ENCODE measurements around the gene ALOX15.

Gene ALOX15

GRCh38 chr17:4678448-4679026 is 37.1 kb upstream of the ALOX15 start:
- no peak overlapping the region for H3K9ac ChIP-seq
- no peaks in the 10 kb centered on the region for H3K36me3 ChIP-seq (ENCODE audit: control insufficient read depth, insufficient read depth, low read length)

GRCh38 chr17:4676791-4677190 is 35.3 kb upstream of the ALOX15 start:
- H3K79me2 ChIP-seq, result peaks cover 5% of the 10 kb centered on the region
- no peak overlapping the region for H3K9ac ChIP-seq
- no peaks in the 10 kb centered on the region for H3K36me3 ChIP-seq (ENCODE audit: control insufficient read depth, insufficient read depth, low read length)
- H3K4me1 ChIP-seq, result peaks cover 9% of the 10 kb centered on the region
- H3K9me3 ChIP-seq (ENCODE audit: control insufficient read depth, low read length), result no peaks in the 10 kb centered on the region
- H3K27me3 ChIP-seq (ENCODE audit: control insufficient read depth, insufficient read depth, low read length), result no peaks in the 10 kb centered on the region
- H3K4me3 ChIP-seq (ENCODE audit: low read depth, low read length), result no peak overlapping the region
- no peak for TF ChIP-seq CTCF (IDR thresholded peaks at IDR 0.05)
- H3K4me2 ChIP-seq (ENCODE audit: low read length), result no peak overlapping the region
- no peak overlapping the region for H3K27ac ChIP-seq
- no peak overlapping the region for H2AFZ ChIP-seq

More at GRCh38 chr17:4678448-4679026, 37.1 kb upstream of the ALOX15 start:
- no peaks in the 10 kb centered on the region for H3K9me3 ChIP-seq (ENCODE audit: control insufficient read depth, low read length)
- no peak overlapping the region for H3K4me3 ChIP-seq (ENCODE audit: low read depth, low read length)
- H3K79me2 ChIP-seq, result peaks cover 5% of the 10 kb centered on the region
- H3K27me3 ChIP-seq (ENCODE audit: control insufficient read depth, insufficient read depth, low read length), result no peaks in the 10 kb centered on the region
- H3K4me1 ChIP-seq, result peaks cover 9% of the 10 kb centered on the region
- H2AFZ ChIP-seq, result no peak overlapping the region
- TF ChIP-seq CTCF (IDR thresholded peaks at IDR 0.05), result no peak
- H3K27ac ChIP-seq, result peak overlapping the region; percentile 12
- H3K4me2 ChIP-seq (ENCODE audit: low read length), result no peak overlapping the region

DNA sequence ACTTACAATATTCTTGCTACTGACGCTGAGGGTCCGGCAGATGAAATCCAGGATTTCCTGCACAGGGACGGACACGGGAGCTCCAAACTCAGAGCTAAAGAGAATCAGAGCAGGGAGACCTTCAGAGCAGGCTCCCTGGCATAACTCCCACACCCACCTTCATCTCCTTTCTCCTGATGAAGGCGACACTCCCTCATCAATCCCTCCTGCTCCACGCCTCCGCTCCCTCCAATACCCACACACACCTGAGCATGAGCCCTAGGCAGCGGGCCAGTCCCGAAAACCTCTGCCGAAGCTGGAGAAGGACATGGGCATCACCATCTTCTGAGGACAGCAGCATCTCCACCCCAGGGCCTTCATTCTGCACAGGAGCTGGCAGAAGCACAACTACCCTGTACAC is 34.3 kb upstream of the ALOX15 start:
- Histone ChIP-seq H3K9ac (no peak overlapping the region), H3K27me3 (ENCODE audit: control insufficient read depth, insufficient read depth, low read length) (no peaks in the 10 kb centered on the region), H3K27ac (no peak overlapping the region), H3K4me2 (ENCODE audit: low read length) (no peak overlapping the region), H3K79me2 (peaks cover 2% of the 10 kb centered on the region), H3K4me1 (peaks cover 9% of the 10 kb centered on the region), H3K9me3 (ENCODE audit: control insufficient read depth, low read length) (no peaks in the 10 kb centered on the region), H3K4me3 (ENCODE audit: low read depth, low read length) (no peak overlapping the region), H2AFZ (no peak overlapping the region), H3K36me3 (ENCODE audit: control insufficient read depth, insufficient read depth, low read length) (no peaks in the 10 kb centered on the region)
- no peak for TF ChIP-seq CTCF (IDR thresholded peaks at IDR 0.05)

DNA sequence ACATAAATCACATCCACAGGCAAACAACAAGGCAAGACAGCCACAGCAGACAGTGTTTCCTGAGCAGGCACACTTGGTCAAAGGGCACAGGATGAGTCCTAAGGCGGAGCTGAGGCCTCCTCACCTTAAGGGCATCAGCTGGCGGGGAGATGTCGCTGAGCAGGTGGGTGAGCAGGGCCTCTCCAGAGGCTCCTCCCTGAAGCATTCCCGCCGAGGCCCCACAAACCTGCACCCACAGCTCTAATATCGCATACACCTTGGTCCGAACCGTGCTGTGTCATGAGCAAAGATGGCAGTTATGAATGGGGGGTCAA is 33.2 kb upstream of the ALOX15 start:
- TF ChIP-seq CTCF (IDR thresholded peaks at IDR 0.05), result no peak
- no peaks in the 10 kb centered on the region for H3K36me3 ChIP-seq (ENCODE audit: control insufficient read depth, insufficient read depth, low read length)

GRCh38 chr17:4673986-4674684 is 32.7 kb upstream of the ALOX15 start:
- no peaks in the 10 kb centered on the region for H3K9me3 ChIP-seq (ENCODE audit: control insufficient read depth, low read length)
- H3K36me3 ChIP-seq (ENCODE audit: control insufficient read depth, insufficient read depth, low read length), result no peaks in the 10 kb centered on the region
- no peak overlapping the region for H3K4me2 ChIP-seq (ENCODE audit: low read length)
- no peaks in the 10 kb centered on the region for H3K27me3 ChIP-seq (ENCODE audit: control insufficient read depth, insufficient read depth, low read length)
- no peak overlapping the region for H2AFZ ChIP-seq
- no peak overlapping the region for H3K4me3 ChIP-seq (ENCODE audit: low read depth, low read length)
- peaks cover 2% of the 10 kb centered on the region for H3K79me2 ChIP-seq
- no peak overlapping the region for H3K9ac ChIP-seq
- H3K27ac ChIP-seq, result no peak overlapping the region
- no peak for TF ChIP-seq CTCF (IDR thresholded peaks at IDR 0.05)
- peaks cover 5% of the 10 kb centered on the region for H3K4me1 ChIP-seq

More for the DNA sequence above, 33.2 kb upstream of the ALOX15 start:
- peaks cover 2% of the 10 kb centered on the region for H3K79me2 ChIP-seq
- H3K9ac ChIP-seq, result no peak overlapping the region
- no peak overlapping the region for H3K4me3 ChIP-seq (ENCODE audit: low read depth, low read length)
- H2AFZ ChIP-seq, result no peak overlapping the region
- H3K27me3 ChIP-seq (ENCODE audit: control insufficient read depth, insufficient read depth, low read length), result no peaks in the 10 kb centered on the region
- no peak overlapping the region for H3K27ac ChIP-seq
- H3K4me2 ChIP-seq (ENCODE audit: low read length), result no peak overlapping the region
- H3K4me1 ChIP-seq, result peaks cover 9% of the 10 kb centered on the region
- no peaks in the 10 kb centered on the region for H3K9me3 ChIP-seq (ENCODE audit: control insufficient read depth, low read length)

Measured in parathyroid adenoma (tissue), 2 donors.